ENCODE data around the gene MEDAG. TPM values are rescaled to one million over a fixed set of nuclear protein-coding genes. Genes with fewer than 3 reads are reported as not detected.

The MEDAG gene
- total RNA-seq, 4 donors from 2014 or later: 10.3 to 35.9 (median 14.2) TPM

DNA sequence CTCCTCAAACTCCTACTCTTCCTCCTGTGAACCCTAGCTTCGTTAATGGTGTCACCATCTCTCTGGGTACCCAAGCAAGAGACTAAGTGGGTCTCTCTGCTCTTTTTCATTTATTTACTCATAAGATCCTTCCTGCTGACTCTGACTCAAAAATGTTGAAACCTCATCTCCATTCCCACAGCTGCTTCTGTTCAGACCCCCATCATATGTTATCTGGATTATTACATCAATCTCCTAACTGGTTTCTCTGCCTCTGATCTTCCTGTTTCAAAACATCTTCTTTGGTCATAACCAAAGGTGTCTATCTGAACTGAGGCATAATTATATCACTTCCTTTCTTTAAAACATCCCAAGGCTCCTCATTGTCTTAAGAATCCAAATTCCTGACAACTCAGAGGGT lies 2.0 kb upstream of the MEDAG start:
- no peak overlapping the region for H3K4me3 ChIP-seq (ENCODE audit: low read depth, poor library complexity, severe bottlenecking)
- WGBS, 2 donors: 91 to 97% methylated on average over 1 of the region's 1 CpG
- no peak for TF ChIP-seq POLR2A (IDR thresholded peaks at IDR 0.05)
- TF ChIP-seq, protein P1, sequence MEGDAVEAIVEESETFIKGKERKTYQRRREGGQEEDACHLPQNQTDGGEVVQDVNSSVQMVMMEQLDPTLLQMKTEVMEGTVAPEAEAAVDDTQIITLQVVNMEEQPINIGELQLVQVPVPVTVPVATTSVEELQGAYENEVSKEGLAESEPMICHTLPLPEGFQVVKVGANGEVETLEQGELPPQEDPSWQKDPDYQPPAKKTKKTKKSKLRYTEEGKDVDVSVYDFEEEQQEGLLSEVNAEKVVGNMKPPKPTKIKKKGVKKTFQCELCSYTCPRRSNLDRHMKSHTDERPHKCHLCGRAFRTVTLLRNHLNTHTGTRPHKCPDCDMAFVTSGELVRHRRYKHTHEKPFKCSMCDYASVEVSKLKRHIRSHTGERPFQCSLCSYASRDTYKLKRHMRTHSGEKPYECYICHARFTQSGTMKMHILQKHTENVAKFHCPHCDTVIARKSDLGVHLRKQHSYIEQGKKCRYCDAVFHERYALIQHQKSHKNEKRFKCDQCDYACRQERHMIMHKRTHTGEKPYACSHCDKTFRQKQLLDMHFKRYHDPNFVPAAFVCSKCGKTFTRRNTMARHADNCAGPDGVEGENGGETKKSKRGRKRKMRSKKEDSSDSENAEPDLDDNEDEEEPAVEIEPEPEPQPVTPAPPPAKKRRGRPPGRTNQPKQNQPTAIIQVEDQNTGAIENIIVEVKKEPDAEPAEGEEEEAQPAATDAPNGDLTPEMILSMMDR (IDR thresholded peaks at IDR 0.05): no peak
- intact Hi-C loops (cut with DNase I; ENCODE audit: low total_unique reads): no loop called here
- no peak for DNase-seq (ENCODE audit: low spot score in 2 of 2)

DNA sequence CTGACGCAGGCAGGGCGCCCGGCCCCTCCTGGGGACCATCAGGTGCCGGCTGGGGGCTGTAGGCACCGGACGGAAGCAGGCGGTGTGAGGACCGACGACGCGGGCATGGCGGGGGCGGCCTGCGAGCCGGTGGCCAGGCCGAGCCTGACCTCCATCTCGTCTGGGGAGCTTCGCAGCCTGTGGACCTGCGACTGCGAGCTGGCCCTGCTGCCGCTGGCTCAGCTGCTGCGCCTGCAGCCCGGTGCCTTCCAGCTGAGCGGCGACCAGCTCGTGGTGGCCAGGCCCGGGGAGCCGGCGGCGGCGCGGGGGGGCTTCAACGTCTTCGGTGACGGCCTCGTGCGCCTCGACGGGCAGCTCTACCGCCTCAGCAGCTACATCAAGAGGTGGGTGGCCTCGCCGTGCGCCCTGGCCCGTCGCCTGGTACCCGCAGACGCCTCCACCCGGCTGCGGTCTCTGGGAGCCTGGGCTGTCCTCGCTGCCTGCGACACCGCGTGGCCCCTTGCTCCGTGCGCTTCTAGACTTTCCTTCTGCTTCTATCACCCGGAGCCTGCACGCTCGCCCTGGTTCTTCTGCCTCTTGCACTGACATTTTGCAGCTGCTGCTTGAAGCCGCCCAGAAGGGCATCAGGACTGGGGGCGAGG lies 460 bp downstream of the MEDAG start:
- H3K4me3 ChIP-seq (ENCODE audit: low read depth, poor library complexity, severe bottlenecking): peak overlapping the region; percentile 31
- no peak for TF ChIP-seq POLR2A (IDR thresholded peaks at IDR 0.05)
- TF ChIP-seq, protein P1 (IDR thresholded peaks at IDR 0.05): no peak
- WGBS, 2 donors: 5 to 28% methylated on average over 20 to 30 of the region's 60 CpGs
- intact Hi-C loops (cut with DNase I; ENCODE audit: low total_unique reads): no loop called here
- DNase-seq (ENCODE audit: low spot score in 2 of 2): no peak

DNA sequence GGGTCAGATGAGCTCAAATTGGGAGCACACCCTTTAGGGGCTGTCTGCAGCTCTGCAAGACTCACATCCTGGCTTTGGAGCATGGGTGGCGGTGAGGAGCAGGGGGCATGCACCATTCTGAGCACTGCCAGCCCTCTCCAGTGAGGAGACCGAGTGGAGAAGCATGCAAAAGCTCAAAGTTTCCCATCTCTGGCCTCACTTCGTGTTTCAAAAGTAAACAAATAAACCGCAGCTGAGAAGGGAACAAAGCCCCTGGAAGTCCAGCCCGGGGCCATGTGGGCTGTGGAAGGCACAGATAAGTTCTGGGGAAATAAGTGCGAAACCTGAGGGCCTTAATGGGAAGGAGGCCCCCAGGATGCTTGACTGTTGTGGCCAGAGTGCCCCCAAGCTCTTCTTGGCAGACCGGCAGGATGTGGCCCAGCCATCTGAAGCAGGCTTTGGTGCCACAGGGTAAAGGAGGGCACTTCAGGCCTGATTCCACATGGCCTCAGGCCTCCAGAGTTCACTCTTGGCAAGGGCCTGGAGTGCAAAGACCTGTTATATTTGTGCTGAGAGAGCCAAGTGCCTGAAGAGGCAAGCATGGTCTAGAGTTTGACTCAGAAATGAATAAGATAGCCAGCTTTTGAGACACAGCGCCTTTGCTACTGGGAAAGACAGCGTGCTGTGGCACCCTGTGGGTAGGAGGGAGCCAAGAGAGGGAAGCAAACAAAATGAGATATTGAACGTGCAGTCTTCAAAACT lies 1.2 kb downstream of the MEDAG start:
- no peak for DNase-seq (ENCODE audit: low spot score in 2 of 2)
- H3K4me3 ChIP-seq (ENCODE audit: low read depth, poor library complexity, severe bottlenecking): peak overlapping the region; percentile 31
- 25 to 32% methylated on average over 9 to 10 of the region's 10 CpGs for WGBS, 2 donors
- TF ChIP-seq POLR2A (IDR thresholded peaks at IDR 0.05): no peak
- TF ChIP-seq, protein P1 (IDR thresholded peaks at IDR 0.05): no peak
- intact Hi-C loops (cut with DNase I; ENCODE audit: low total_unique reads): no loop called here

DNA sequence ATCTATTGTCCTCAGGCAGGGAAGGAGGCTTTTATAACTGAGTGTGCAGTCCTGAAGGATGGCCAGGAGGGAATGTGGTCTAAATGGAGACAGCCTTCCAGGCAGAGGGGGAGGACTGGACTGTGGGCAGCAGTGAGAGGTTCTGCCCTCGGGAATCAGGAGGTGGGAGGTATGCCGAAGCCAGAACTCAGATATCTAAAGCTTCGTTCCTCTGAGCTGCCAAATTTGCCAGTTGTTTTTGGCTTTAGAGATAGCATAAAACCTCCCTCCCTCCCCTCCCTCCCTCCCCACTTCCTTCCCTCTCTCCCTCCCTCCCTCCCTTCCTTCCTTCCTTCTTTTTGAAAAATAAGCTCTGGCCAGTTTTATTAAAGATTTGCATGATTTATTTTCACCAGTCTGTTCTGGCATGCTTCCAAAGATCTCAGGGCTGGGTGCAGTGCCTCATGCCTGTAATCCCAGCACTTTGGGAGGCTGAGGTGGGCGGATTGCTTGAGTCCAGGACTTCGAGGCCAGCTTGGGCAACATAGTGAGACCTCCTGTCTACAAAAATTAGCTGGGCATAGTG lies 2.4 kb downstream of the MEDAG start:
- 5 to 14% methylated on average over 5 of the region's 5 CpGs for WGBS, 2 donors
- DNase-seq (ENCODE audit: low spot score in 2 of 2): no peak
- H3K4me3 ChIP-seq (ENCODE audit: low read depth, poor library complexity, severe bottlenecking): peak overlapping the region; percentile 11
- intact Hi-C loops (cut with DNase I; ENCODE audit: low total_unique reads): no loop called here
- TF ChIP-seq, protein P1 (IDR thresholded peaks at IDR 0.05): no peak
- TF ChIP-seq POLR2A (IDR thresholded peaks at IDR 0.05): no peak

DNA sequence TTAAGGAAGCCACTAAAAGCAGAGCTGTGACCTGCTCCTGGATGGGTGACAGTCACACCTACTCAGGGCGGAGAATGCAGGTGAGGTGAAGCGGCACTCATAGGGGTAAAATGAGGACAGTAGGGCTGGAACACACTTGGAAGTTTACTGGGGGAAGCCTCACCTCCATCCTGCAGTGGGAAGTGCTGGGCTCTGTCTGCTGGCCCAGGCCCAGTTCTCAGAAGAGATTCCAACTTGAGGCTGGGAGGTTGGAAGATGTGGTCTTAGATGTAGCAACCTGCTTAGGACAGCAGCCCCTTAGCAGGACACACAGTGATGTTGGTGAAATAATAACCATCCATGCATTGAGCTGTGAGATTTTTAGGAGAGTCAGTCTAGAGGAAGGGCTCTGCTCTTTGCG lies 4.6 kb downstream of the MEDAG start:
- no peak overlapping the region for H3K4me3 ChIP-seq (ENCODE audit: low read depth, poor library complexity, severe bottlenecking)
- WGBS, 2 donors: 83 to 95% methylated on average over 3 of the region's 3 CpGs
- DNase-seq (ENCODE audit: low spot score in 2 of 2): no peak
- intact Hi-C loops (cut with DNase I; ENCODE audit: low total_unique reads): no loop called here
- TF ChIP-seq, protein P1 (IDR thresholded peaks at IDR 0.05): no peak
- no peak for TF ChIP-seq POLR2A (IDR thresholded peaks at IDR 0.05)

Measured in lower leg skin (tissue), 4 donors.